Body of pancreas (tissue), 4 donors: Measurements from ENCODE around the gene PFKL.

Source experiments
- POLR2A ChIP-seq, 3 donors: fragments of 450-650 bp; IDR thresholded peaks; one replicate each; pipeline ENCODE4 v1.6.1; 2016; ENCODE audit warnings: antibody characterized with exemption in 3 of 3, mild to moderate bottlenecking in 2 of 3
- TF ChIP-seq, protein P1 (sequence below), 7 experiments: fragments of 450-650 bp in 4 of 7; fragments of 200-600 bp in 3 of 7; sonication (generic) in 3 of 7; IDR thresholded peaks; one replicate each; pipeline ENCODE4 v1.5.1; 2016 to 2019; ENCODE audit warnings: antibody characterized with exemption in 7 of 7

- TF ChIP-seq, protein P1, sequence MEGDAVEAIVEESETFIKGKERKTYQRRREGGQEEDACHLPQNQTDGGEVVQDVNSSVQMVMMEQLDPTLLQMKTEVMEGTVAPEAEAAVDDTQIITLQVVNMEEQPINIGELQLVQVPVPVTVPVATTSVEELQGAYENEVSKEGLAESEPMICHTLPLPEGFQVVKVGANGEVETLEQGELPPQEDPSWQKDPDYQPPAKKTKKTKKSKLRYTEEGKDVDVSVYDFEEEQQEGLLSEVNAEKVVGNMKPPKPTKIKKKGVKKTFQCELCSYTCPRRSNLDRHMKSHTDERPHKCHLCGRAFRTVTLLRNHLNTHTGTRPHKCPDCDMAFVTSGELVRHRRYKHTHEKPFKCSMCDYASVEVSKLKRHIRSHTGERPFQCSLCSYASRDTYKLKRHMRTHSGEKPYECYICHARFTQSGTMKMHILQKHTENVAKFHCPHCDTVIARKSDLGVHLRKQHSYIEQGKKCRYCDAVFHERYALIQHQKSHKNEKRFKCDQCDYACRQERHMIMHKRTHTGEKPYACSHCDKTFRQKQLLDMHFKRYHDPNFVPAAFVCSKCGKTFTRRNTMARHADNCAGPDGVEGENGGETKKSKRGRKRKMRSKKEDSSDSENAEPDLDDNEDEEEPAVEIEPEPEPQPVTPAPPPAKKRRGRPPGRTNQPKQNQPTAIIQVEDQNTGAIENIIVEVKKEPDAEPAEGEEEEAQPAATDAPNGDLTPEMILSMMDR (IDR thresholded peaks at IDR 0.05) = peak in 1 of 7 experiments; percentile 1
- peak in 2 of 3 donors; percentile 5 for TF ChIP-seq POLR2A (IDR thresholded peaks at IDR 0.05)
Measured at GRCh38 chr21:44299458-44300261, at the start of gene PFKL.
